Adrenal gland (tissue), 12 donors: ENCODE measurements around the gene TMEM95. TPM values are rescaled to one million over a fixed set of nuclear protein-coding genes. Genes with fewer than 3 reads are reported as not detected.

Source experiments
- DNase-seq, 7 donors: peaks; one replicate each; pipeline ENCODE4 v3.0.0-alpha.2; 2019 to 2020
- H3K27ac ChIP-seq, 5 donors: fragments of 200-600 bp; sonication (generic) in 4 of 5; 1 replicate in 3 of 5; 2 replicates in 2 of 5; pipeline versions ENCODE4 v1.5.1 to v1.8.0; 2016 to 2020; ENCODE audit warnings: mild to moderate bottlenecking in 1 of 5
- H3K27me3 ChIP-seq: fragments of 200-600 bp; 2 replicates; pipeline ENCODE4 v1.8.0; 2021
- H3K36me3 ChIP-seq, 2 donors: fragments of 200-600 bp; replicated peaks in 1 of 2; 1 replicate in 1 of 2; 2 replicates in 1 of 2; pipeline versions ENCODE4 v1.5.1 to v1.8.0; 2018 to 2022
- H3K4me1 ChIP-seq, 2 donors: fragments of 200-600 bp; replicated peaks in 1 of 2; 1 replicate in 1 of 2; 2 replicates in 1 of 2; pipeline versions ENCODE4 v1.5.1 to v1.8.0; 2018 to 2021
- H3K4me3 ChIP-seq, 4 donors: fragments of 200-600 bp; sonication (generic) in 3 of 4; one replicate each; pipeline ENCODE4 v1.5.1; 2016 to 2018
- H3K9me3 ChIP-seq, 3 donors: fragments of 200-600 bp; sonication (generic) in 1 of 3; replicated peaks in 1 of 3; 1 replicate in 2 of 3; 2 replicates in 1 of 3; pipeline versions ENCODE4 v1.5.1 to v1.8.0; 2016 to 2021
- CTCF ChIP-seq, 6 experiments: fragments of 450-650 bp in 4 of 6; fragments of 200-600 bp in 2 of 6; sonication (generic) in 1 of 6; IDR thresholded peaks; 1 replicate in 5 of 6; 2 replicates in 1 of 6; pipeline versions ENCODE4 v1.5.1 to v1.8.0; 2016 to 2021; ENCODE audit warnings: antibody characterized with exemption in 6 of 6, mild to moderate bottlenecking in 2 of 6, moderate library complexity in 1 of 6
- POLR2A ChIP-seq, 2 donors: fragments of 450-650 bp; IDR thresholded peaks; one replicate each; pipeline ENCODE4 v1.6.1; 2017; ENCODE audit warnings: antibody characterized with exemption in 2 of 2, mild to moderate bottlenecking in 2 of 2, moderate library complexity in 1 of 2
- WGBS, 4 donors: extraction: QIAGEN DNeasy Blood & Tissue Kit in 2 of 4; methylation state at CpG; one replicate each; pipeline versions ENCODE4 v1.1.5 to v1.1.7; 2013 to 2017; 5-methylcytosine and 5-hydroxymethylcytosine counted together
- intact Hi-C, 2 donors: fragments of 100-400 bp; cut with DNase I; formaldehyde crosslinking; loops; one replicate each; pipeline versions ENCODE4 v1.14.1 to v1.15.0; 2022 to 2023
- polyA plus RNA-seq, 3 donors: library from polyadenylated mRNA; stranded (reverse); fragments of 200-250 nt in 2 of 3; fragments of 350-450 nt in 1 of 3; fragmentation: Illumina TruSeq in 1 of 3; extraction: RNeasy Lipid Tissue Mini Kit (QIAGEN cat#74804) in 1 of 3; gene quantifications; one replicate each; pipeline ENCODE4 v1.2.3, GENCODE V29; 2013 to 2014
- total RNA-seq, 9 donors: library from RNA; depleted of rRNA in 4 of 9; stranded (reverse); fragments of >200 nt in 4 of 9; fragments of 120-200 nt in 1 of 9; fragmentation: NEBNext Ultra II Directional in 1 of 9; extraction: Animal tissue kit (Norgen Biotek cat#: 25700) in 1 of 9; gene quantifications; one replicate each; pipeline versions ENCODE4 v1.1.0 to v1.2.4, GENCODE V29; 2013 to 2023
- donor health status: healthy with polysubstance abuse.
- donor health status: Bipolar disorder and iron deficiency.
- donor health status: DM: yes; HTN: yes; CAD: no.
- donor health status: DM: no; HTN: no; CAD: no.
- donor health status: DM: no; HTN: no; CAD: no.
- donor health status: DM: yes; HTN: yes; CAD: no.

TMEM95 gene
- total and polyA plus RNA-seq, 12 donors = not detected

DNA sequence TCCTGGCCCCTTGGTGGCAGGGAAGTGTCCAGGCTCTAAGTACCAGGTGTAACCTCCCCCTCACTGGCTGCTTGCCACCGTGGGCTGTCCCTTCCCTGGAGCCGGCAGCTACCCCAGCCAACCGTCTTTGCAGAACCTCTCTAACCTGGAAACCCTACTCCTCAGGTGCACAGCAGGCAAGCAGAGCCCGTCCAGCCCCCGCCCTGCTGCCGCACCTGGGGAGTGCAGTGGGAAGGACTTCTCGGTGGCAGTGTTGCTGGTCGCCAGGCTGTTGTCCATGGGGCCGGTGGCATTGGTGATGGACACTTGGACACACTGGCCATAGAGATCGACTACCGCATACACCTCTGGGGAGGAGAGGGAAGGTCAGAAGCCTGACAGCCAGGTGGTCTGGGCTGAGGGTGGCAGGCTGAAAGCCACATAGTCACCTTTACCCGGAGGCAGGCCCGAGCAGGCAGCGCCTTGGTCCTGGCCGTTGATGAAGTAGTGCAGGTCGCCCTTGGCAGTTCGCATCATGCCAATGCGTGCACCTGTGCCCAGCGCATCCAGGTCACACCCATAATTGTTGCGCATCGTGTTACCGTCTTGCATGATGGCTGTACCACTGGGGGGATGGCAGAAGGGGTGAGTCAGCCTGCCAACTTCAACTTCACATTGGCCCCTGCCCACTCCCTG lies 32.3 kb upstream of the TMEM95 start:
- H3K36me3 ChIP-seq = peaks cover 0 to 75% of the 10 kb centered on the region in 2 donors
- H3K27me3 ChIP-seq = no peaks in the 10 kb centered on the region
- no peak overlapping the region for H3K4me3 ChIP-seq
- no peak for DNase-seq
- no peak overlapping the region for H3K27ac ChIP-seq
- 91 to 94% (median 93%) methylated on average over 16 to 22 of the region's 22 CpGs for WGBS, 4 donors
- intact Hi-C loops = loop anchor here in 1 of 2 donors (2.0 kb wide), 1 partner anchor 76 kb away; no protein-coding TSS in a partner anchor
- no peaks in the 10 kb centered on the region for H3K4me1 ChIP-seq
- no peaks in the 10 kb centered on the region for H3K9me3 ChIP-seq
- TF ChIP-seq POLR2A (IDR thresholded peaks at IDR 0.05) (no peak), CTCF (IDR thresholded peaks at IDR 0.05) (no peak)

DNA sequence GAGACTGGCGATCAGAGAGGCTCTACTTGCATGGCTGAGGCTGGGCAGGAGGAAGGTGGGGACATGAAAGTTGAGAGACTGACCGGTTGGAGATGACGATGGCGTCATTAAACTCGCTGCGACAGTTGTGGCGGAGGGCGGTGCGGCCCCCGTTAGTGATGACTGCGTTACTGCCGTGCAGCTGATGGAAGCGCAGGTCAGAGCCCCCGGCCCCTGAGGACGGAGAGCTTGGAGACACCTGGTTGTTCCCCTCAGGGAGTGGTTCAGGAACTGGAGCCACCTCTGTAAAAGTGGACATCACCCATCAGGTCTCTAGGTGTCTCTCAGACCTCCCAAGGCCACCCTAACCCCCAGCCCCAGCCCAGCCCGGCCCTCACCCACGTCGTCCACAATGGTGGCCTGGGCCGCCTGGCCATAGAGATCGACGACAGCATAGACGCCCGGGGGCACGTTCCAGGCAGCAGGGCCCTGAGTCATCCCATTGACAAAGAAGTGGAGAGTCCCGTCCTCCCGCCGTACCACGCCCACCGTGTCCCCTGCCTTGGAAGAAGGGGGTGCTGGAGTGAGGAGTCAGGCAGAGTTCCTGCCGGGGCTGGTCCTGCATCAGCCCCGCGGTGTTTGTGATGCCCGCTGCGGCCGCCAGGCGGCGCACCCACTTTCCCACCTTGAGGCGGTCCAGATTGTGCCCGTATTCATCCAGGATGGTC lies 31.1 kb upstream of the TMEM95 start:
- Histone ChIP-seq H3K4me1 (peaks cover 0 to 11% of the 10 kb centered on the region in 2 donors), H3K27me3 (no peaks in the 10 kb centered on the region), H3K4me3 (no peak overlapping the region), H3K9me3 (no peaks in the 10 kb centered on the region), H3K27ac (no peak overlapping the region), H3K36me3 (peaks cover 0 to 63% of the 10 kb centered on the region in 2 donors)
- peak in 2 of 7 donors; percentile 70 to 71 for DNase-seq
- intact Hi-C loops = loop anchor here in 1 of 2 donors (2.0 kb wide), 1 partner anchor 75 kb away; no protein-coding TSS in a partner anchor
- WGBS, 4 donors = 57 to 89% (median 73%) methylated on average over 13 to 39 of the region's 39 CpGs
- TF ChIP-seq POLR2A (IDR thresholded peaks at IDR 0.05) (no peak), CTCF (IDR thresholded peaks at IDR 0.05) (peak; percentile 62 to 79 (median 70))

DNA sequence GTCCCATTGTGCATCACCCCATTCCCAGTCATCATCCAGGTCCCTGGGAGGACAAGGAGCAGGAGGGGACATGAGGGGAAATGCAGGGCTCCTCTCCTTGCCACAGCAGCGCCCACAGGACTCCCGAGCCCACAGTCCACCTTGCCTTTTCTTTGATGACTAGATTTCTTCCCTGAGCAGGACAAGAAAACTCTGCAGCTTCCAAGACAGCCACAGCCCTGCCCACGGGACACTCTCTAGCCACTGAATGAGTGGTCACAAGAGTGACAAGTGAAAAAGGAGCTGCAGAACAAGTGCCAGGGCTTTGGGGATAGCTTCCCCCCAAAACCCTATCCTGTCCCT lies 30.5 kb upstream of the TMEM95 start:
- peaks cover 0 to 61% of the 10 kb centered on the region in 2 donors for H3K36me3 ChIP-seq

More for the DNA sequence above, 30.5 kb upstream of the TMEM95 start:
- H3K27ac ChIP-seq = no peak overlapping the region
- H3K4me3 ChIP-seq = no peak overlapping the region
- WGBS, 4 donors = 77 to 90% (median 86%) methylated on average over 1 to 3 of the region's 3 CpGs
- H3K9me3 ChIP-seq = no peaks in the 10 kb centered on the region
- intact Hi-C loops = no loop called here
- DNase-seq = no peak
- no peaks in the 10 kb centered on the region for H3K27me3 ChIP-seq
- H3K4me1 ChIP-seq = peaks cover 0 to 11% of the 10 kb centered on the region in 2 donors
- TF ChIP-seq POLR2A (IDR thresholded peaks at IDR 0.05) (no peak), CTCF (IDR thresholded peaks at IDR 0.05) (peak in 1 of 6 experiments; percentile 6)
